Measurements from ENCODE around the gene PIK3R3. TPM values are rescaled to one million over a fixed set of nuclear protein-coding genes. Genes with fewer than 3 reads are reported as not detected.

Gene PIK3R3
- total and polyA plus RNA-seq, 5 donors from 2014 or later = 3.2 to 7.7 (median 4.9) TPM

DNA sequence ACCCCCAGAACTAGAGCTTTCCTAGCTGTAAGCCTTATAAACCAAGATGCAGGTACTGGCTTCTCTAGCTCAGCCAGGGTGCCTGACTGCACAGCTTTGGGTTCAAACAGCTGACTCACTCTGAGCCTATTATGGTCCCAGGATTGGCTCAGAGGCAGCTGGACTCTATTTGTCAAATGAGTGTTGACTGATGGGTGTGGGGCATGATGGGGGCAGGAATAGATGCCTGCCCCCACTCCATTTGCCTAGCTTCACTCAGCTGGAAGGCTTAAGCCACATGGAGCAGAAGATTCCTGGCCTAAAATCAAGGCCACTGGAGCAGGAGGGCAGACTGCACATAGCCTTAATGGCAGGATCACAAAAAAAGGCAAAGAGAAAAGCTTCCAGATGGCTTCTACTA lies 90.5 kb downstream of the PIK3R3 start:
- Mint-ChIP-seq H3K4me3 (no peak overlapping the region), H3K4me1 (peaks cover 0 to 3% (median 1%) of the 10 kb centered on the region in 4 donors), H3K9me3 (no peaks in the 10 kb centered on the region), H3K36me3 (no peaks in the 10 kb centered on the region), H3K27me3 (peaks cover 4% of the 10 kb centered on the region), H3K27ac (no peak overlapping the region)
- H3K4me3 ChIP-seq (ENCODE audit: low read depth, low read length) = no peak overlapping the region
- H3K36me3 ChIP-seq (ENCODE audit: control insufficient read depth, insufficient read depth, low read length) = no peaks in the 10 kb centered on the region
- no peak for DNase-seq
- no peak for ATAC-seq (ENCODE audit: low read depth in 2 of 2)
- no peak overlapping the region for H3K27ac ChIP-seq (ENCODE audit: insufficient read depth, low read length, poor library complexity, severe bottlenecking)
- H3K4me1 ChIP-seq (ENCODE audit: control insufficient read depth, insufficient read depth, low read length, poor library complexity, severe bottlenecking) = no peaks in the 10 kb centered on the region
- no peaks in the 10 kb centered on the region for H3K9me3 ChIP-seq (ENCODE audit: control insufficient read depth in 2 of 2, low read length in 2 of 2)
- no peaks in the 10 kb centered on the region for H3K27me3 ChIP-seq (ENCODE audit: control insufficient read depth, insufficient read depth, low read length)

DNA sequence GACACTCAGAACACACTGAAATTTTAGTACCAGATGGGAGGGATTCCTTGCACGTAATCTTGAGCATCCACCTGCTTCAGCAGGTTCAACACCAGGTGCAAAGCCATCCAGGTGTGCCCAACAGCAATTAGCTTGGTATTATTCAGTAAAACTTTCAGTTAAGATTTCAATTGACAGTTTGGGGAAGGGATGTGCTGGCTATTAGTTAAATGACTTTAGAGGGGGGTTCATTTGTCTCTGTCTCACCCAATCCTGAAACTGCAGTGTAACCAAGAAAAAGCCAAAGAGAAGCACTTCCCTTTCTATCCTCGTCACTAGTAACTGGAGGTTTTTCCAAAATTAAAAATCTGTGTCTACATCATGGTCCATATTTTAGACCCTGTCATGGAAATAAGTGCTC lies 90.9 kb downstream of the PIK3R3 start:
- H3K36me3 ChIP-seq (ENCODE audit: control insufficient read depth, insufficient read depth, low read length) = no peaks in the 10 kb centered on the region
- H3K4me3 ChIP-seq (ENCODE audit: low read depth, low read length) = no peak overlapping the region
- H3K4me1 Mint-ChIP-seq = peaks cover 0 to 3% (median 1%) of the 10 kb centered on the region in 4 donors

DNA sequence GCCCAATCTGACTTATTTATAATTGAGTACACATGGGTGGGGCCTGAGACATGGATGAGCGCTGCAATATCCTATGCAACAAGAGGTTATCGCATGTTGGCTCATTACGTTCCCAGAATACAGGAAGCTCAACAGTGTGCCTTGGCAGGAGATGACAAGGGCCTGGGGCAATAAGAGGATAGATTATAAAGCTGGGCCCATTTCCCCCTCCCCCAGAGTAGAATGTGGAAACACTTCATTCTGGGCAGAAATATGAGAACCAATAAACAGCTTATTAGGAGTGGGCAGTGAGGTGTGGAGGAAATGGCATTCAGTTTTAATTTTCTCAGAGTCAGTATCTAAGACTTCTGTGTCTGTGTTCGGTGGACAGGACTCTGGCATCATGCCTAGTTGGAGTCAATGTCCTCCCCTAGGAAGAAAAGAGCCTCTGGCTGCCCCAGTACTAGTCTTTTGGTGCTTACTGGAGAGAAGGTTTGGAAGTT lies 92.8 kb downstream of the PIK3R3 start:
- peaks cover 4% of the 10 kb centered on the region for H3K27me3 Mint-ChIP-seq
- DNase-seq (no peak), ATAC-seq (ENCODE audit: low read depth in 2 of 2) (no peak)
- H3K36me3 Mint-ChIP-seq = no peaks in the 10 kb centered on the region
- Histone ChIP-seq H3K4me3 (ENCODE audit: low read depth, low read length) (no peak overlapping the region), H3K9me3 (ENCODE audit: control insufficient read depth in 2 of 2, low read length in 2 of 2) (no peaks in the 10 kb centered on the region), H3K36me3 (ENCODE audit: control insufficient read depth, insufficient read depth, low read length) (no peaks in the 10 kb centered on the region), H3K4me1 (ENCODE audit: control insufficient read depth, insufficient read depth, low read length, poor library complexity, severe bottlenecking) (no peaks in the 10 kb centered on the region), H3K27ac (ENCODE audit: insufficient read depth, low read length, poor library complexity, severe bottlenecking) (no peak overlapping the region), H3K27me3 (ENCODE audit: control insufficient read depth, insufficient read depth, low read length) (no peaks in the 10 kb centered on the region)
- H3K4me1 Mint-ChIP-seq = peaks cover 0 to 3% (median 1%) of the 10 kb centered on the region in 4 donors
- no peak overlapping the region for H3K27ac Mint-ChIP-seq
- H3K4me3 Mint-ChIP-seq = no peak overlapping the region
- H3K9me3 Mint-ChIP-seq = no peaks in the 10 kb centered on the region

More for the DNA sequence above, 90.9 kb downstream of the PIK3R3 start:
- H3K9me3 ChIP-seq (ENCODE audit: control insufficient read depth in 2 of 2, low read length in 2 of 2) = no peaks in the 10 kb centered on the region
- Mint-ChIP-seq H3K4me3 (no peak overlapping the region), H3K27ac (no peak overlapping the region), H3K9me3 (no peaks in the 10 kb centered on the region), H3K27me3 (peaks cover 4% of the 10 kb centered on the region), H3K36me3 (no peaks in the 10 kb centered on the region)
- DNase-seq = no peak
- ATAC-seq (ENCODE audit: low read depth in 2 of 2) = no peak
- H3K27ac ChIP-seq (ENCODE audit: insufficient read depth, low read length, poor library complexity, severe bottlenecking) = no peak overlapping the region
- no peaks in the 10 kb centered on the region for H3K27me3 ChIP-seq (ENCODE audit: control insufficient read depth, insufficient read depth, low read length)
- H3K4me1 ChIP-seq (ENCODE audit: control insufficient read depth, insufficient read depth, low read length, poor library complexity, severe bottlenecking) = no peaks in the 10 kb centered on the region

DNA sequence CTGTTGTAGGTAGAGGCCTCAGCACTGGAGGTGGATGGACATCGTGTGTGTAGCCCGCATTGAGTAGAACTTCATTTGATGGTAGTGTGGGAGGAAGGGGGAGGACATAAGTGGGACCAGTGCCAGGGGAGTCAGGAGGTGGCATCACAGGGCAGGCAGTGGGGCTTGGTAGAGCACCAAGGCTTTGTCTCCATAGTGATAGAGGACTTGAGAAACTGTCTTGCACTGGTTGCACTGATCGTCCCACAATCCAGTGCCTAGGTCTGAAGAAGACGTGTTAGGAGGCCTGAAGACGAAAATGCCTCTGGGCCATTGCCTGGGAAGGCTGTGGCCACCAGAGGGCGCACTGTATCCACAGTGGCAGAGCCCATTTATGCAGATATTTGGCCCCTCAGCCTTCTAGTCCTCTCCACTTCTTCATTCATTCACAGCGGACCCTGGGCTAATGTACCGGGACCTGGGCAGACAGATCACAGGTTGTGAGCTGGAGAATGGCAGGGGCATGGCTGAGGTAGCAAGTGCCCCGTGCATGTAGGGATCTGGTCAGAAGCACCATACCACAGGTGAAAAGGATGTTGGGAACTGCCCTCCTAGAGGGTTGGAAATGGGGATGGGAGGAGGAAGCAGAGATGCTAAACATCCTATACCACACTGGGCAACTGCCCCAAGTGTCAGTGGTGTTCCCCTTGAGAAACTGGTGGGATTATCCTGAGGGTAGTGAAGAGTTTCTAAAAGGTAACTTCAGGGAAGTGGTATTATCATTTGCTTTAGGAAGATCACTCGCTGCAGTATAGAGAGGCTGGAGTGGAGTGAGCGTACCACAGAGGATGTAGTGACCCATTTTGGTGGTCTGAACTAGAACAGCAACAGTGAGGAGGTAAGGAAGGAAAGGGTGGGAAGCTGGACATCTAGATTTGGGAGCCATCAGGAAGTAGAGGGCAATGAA lies 95.3 kb downstream of the PIK3R3 start:
- H3K27ac Mint-ChIP-seq = no peak overlapping the region
- Histone ChIP-seq H3K27me3 (ENCODE audit: control insufficient read depth, insufficient read depth, low read length) (no peaks in the 10 kb centered on the region), H3K4me3 (ENCODE audit: low read depth, low read length) (no peak overlapping the region), H3K9me3 (ENCODE audit: control insufficient read depth in 2 of 2, low read length in 2 of 2) (no peaks in the 10 kb centered on the region), H3K4me1 (ENCODE audit: control insufficient read depth, insufficient read depth, low read length, poor library complexity, severe bottlenecking) (no peaks in the 10 kb centered on the region), H3K27ac (ENCODE audit: insufficient read depth, low read length, poor library complexity, severe bottlenecking) (no peak overlapping the region), H3K36me3 (ENCODE audit: control insufficient read depth, insufficient read depth, low read length) (no peaks in the 10 kb centered on the region)
- H3K9me3 Mint-ChIP-seq = no peaks in the 10 kb centered on the region
- no peaks in the 10 kb centered on the region for H3K27me3 Mint-ChIP-seq
- peak; percentile 67 to 68 for ATAC-seq (ENCODE audit: low read depth in 2 of 2)
- H3K36me3 Mint-ChIP-seq = no peaks in the 10 kb centered on the region
- H3K4me3 Mint-ChIP-seq = no peak overlapping the region
- no peaks in the 10 kb centered on the region for H3K4me1 Mint-ChIP-seq
- DNase-seq = peak; percentile 65 to 79 (median 76)

DNA sequence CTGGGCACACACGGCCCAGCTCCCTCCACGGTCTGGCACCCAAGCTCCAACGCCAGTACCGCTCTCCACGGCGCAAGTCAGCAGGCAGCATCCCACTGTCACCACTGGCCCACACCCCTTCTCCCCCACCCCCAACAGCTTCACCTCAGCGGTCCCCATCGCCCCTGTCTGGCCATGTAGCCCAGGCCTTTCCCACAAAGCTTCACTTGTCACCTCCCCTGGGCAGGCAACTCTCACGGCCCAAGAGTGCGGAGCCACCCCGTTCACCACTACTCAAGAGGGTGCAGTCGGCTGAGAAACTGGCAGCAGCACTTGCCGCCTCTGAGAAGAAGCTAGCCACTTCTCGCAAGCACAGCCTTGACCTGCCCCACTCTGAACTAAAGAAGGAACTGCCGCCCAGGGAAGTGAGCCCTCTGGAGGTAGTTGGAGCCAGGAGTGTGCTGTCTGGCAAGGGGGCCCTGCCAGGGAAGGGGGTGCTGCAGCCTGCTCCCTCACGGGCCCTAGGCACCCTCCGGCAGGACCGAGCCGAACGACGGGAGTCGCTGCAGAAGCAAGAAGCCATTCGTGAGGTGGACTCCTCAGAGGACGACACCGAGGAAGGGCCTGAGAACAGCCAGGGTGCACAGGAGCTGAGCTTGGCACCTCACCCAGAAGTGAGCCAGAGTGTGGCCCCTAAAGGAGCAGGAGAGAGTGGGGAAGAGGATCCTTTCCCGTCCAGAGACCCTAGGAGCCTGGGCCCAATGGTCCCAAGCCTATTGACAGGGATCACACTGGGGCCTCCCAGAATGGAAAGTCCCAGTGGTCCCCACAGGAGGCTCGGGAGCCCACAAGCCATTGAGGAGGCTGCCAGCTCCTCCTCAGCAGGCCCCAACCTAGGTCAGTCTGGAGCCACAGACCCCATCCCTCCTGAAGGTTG lies 97.6 kb downstream of the PIK3R3 start:
- Mint-ChIP-seq H3K9me3 (no peaks in the 10 kb centered on the region), H3K27me3 (no peaks in the 10 kb centered on the region), H3K27ac (peak overlapping the region in 2 of 3 donors; percentile 22 to 45), H3K4me3 (no peak overlapping the region), H3K4me1 (no peaks in the 10 kb centered on the region), H3K36me3 (no peaks in the 10 kb centered on the region)
- no peaks in the 10 kb centered on the region for H3K27me3 ChIP-seq (ENCODE audit: control insufficient read depth, insufficient read depth, low read length)
- DNase-seq (no peak), ATAC-seq (ENCODE audit: low read depth in 2 of 2) (no peak)
- H3K9me3 ChIP-seq (ENCODE audit: control insufficient read depth in 2 of 2, low read length in 2 of 2) = no peaks in the 10 kb centered on the region
- H3K4me1 ChIP-seq (ENCODE audit: control insufficient read depth, insufficient read depth, low read length, poor library complexity, severe bottlenecking) = no peaks in the 10 kb centered on the region
- H3K4me3 ChIP-seq (ENCODE audit: low read depth, low read length) = no peak overlapping the region
- H3K27ac ChIP-seq (ENCODE audit: insufficient read depth, low read length, poor library complexity, severe bottlenecking) = no peak overlapping the region
- no peaks in the 10 kb centered on the region for H3K36me3 ChIP-seq (ENCODE audit: control insufficient read depth, insufficient read depth, low read length)

DNA sequence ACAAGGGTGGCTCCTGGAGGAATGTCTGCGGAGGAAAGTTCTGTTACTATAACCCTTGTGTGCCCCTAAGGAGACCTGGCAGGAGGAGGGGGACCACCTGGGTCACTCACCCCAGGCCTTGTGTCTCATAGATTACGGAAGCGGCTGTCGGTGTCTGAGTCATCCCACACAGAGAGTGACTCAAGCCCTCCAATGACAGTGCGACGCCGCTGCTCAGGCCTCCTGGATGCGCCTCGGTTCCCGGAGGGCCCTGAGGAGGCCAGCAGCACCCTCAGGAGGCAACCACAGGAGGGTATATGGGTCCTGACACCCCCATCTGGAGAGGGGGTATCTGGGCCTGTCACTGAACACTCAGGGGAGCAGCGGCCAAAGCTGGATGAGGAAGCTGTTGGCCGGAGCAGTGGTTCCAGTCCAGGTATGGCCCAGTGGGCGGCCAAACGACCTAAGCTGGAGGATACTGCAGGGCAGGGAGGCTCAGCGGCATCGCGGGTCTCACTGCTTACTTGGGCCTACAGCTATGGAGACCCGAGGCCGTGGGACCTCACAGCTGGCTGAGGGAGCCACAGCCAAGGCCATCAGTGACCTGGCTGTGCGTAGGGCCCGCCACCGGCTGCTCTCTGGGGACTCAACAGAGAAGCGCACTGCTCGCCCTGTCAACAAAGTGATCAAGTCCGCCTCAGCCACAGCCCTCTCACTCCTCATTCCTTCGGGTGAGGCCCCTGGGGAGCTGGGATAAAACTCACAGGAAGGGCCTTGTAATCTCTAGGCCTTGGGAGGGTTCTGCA lies 101.4 kb downstream of the PIK3R3 start:
- Histone ChIP-seq H3K4me3 (ENCODE audit: low read depth, low read length) (no peak overlapping the region), H3K36me3 (ENCODE audit: control insufficient read depth, insufficient read depth, low read length) (no peaks in the 10 kb centered on the region), H3K27ac (ENCODE audit: insufficient read depth, low read length, poor library complexity, severe bottlenecking) (no peak overlapping the region), H3K9me3 (ENCODE audit: control insufficient read depth in 2 of 2, low read length in 2 of 2) (no peaks in the 10 kb centered on the region), H3K4me1 (ENCODE audit: control insufficient read depth, insufficient read depth, low read length, poor library complexity, severe bottlenecking) (no peaks in the 10 kb centered on the region), H3K27me3 (ENCODE audit: control insufficient read depth, insufficient read depth, low read length) (no peaks in the 10 kb centered on the region)
- DNase-seq (no peak), ATAC-seq (ENCODE audit: low read depth in 2 of 2) (no peak)
- Mint-ChIP-seq H3K27ac (peak overlapping the region in 1 of 3 donors; percentile 68), H3K4me1 (no peaks in the 10 kb centered on the region), H3K4me3 (no peak overlapping the region), H3K9me3 (no peaks in the 10 kb centered on the region), H3K27me3 (no peaks in the 10 kb centered on the region), H3K36me3 (peaks cover 9% of the 10 kb centered on the region)

All from CD4-positive, CD25-positive, alpha-beta regulatory T cell (primary cell).